ENCODE results near the gene IREB2.
"Not testable (repeated sequence)": the region's sequence is repeated elsewhere in the genome, so short reads cannot be mapped to it uniquely, and the experiment has no call there.

Gene IREB2

GRCh38 chr15:78492872-78493271 is 54.9 kb downstream of the IREB2 start:
- DNase-seq, result peak; percentile 74

- DNase-seq, result no peak
These were observed 63.8 kb downstream of the IREB2 start for GRCh38 chr15:78501857-78502256.

- no peak for DNase-seq
These were observed 64.6 kb downstream of the IREB2 start for GRCh38 chr15:78502641-78503040.

GRCh38 chr15:78506971-78507830 is 69.2 kb downstream of the IREB2 start, which contains the start of gene HYKK:
Gene HYKK, plus strand, starts transcription at chr15:78507577. Its CDS starts 5,512 bp downstream, at chr15:78513089.
- peak; percentile 97 for DNase-seq

- DNase-seq, result no peak
These were observed 69.8 kb downstream of the IREB2 start for GRCh38 chr15:78507831-78508160.

- DNase-seq, result no peak
These were observed 70.3 kb downstream of the IREB2 start for GRCh38 chr15:78508272-78508671.

- no peak for DNase-seq
These were observed 71.8 kb downstream of the IREB2 start for GRCh38 chr15:78509726-78510312.

GRCh38 chr15:78520035-78520434 is 82.0 kb downstream of the IREB2 start:
- DNase-seq, result not testable (repeated sequence)

GRCh38 chr15:78524230-78524629 is 86.2 kb downstream of the IREB2 start:
- no peak for DNase-seq

- no peak for DNase-seq
These were observed 89.3 kb downstream of the IREB2 start for GRCh38 chr15:78527325-78527724.

- DNase-seq, result no peak
These were observed 95.3 kb downstream of the IREB2 start for GRCh38 chr15:78533331-78533730.

- DNase-seq, result peak; percentile 15
These were observed 98.1 kb downstream of the IREB2 start for GRCh38 chr15:78536134-78536533.

GRCh38 chr15:78537266-78537905 is 99.4 kb downstream of the IREB2 start:
- DNase-seq, result no peak

- DNase-seq, result no peak
These were observed 100.3 kb downstream of the IREB2 start for GRCh38 chr15:78538358-78538757.

GRCh38 chr15:78539464-78540140 is 101.6 kb downstream of the IREB2 start:
- DNase-seq, result not testable (repeated sequence)

- peak; percentile 82 for DNase-seq
These were observed 102.3 kb downstream of the IREB2 start, which contains the start of gene PSMA4 for GRCh38 chr15:78540141-78540870. Gene PSMA4, plus strand, starts transcription at chr15:78540444. Its CDS starts 1,484 bp downstream, at chr15:78541928.

GRCh38 chr15:78540871-78541743 is 103.1 kb downstream of the IREB2 start:
- DNase-seq, result peak; percentile 12

GRCh38 chr15:78541744-78542034 is 103.7 kb downstream of the IREB2 start:
- no peak for DNase-seq

- no peak for DNase-seq
These were observed 104.6 kb downstream of the IREB2 start for GRCh38 chr15:78542647-78543046.

GRCh38 chr15:78550194-78550593 is 112.2 kb downstream of the IREB2 start:
- DNase-seq, result no peak

- no peak for DNase-seq
These were observed 112.8 kb downstream of the IREB2 start for GRCh38 chr15:78550815-78551214.

Measured in fibroblast of skin of abdomen (primary cell).